ENCODE measurements around the gene UBE2Q1. TPM values are rescaled to one million over a fixed set of nuclear protein-coding genes. Genes with fewer than 3 reads are reported as not detected.
A peak's percentile ranks its signal among the peaks of the same experiment; 100 is the strongest.
"Not testable (repeated sequence)": the region's sequence is repeated elsewhere in the genome, so short reads cannot be mapped to it uniquely, and the experiment has no call there.

The UBE2Q1 gene
- total RNA-seq, 6 experiments from 2014 or later, result 23.6 to 48.6 (median 33.1) TPM

GRCh38 chr1:154541231-154541630 lies 17.2 kb downstream of the UBE2Q1 start:
- DNase-seq, result no peak
- peaks cover 0 to 1% (median 0%) of the 10 kb centered on the region in 4 donors for H3K4me1 ChIP-seq
- no peak for ATAC-seq
- no peak for TF ChIP-seq POLR2A (IDR thresholded peaks at IDR 0.05)
- TF ChIP-seq, protein P1, sequence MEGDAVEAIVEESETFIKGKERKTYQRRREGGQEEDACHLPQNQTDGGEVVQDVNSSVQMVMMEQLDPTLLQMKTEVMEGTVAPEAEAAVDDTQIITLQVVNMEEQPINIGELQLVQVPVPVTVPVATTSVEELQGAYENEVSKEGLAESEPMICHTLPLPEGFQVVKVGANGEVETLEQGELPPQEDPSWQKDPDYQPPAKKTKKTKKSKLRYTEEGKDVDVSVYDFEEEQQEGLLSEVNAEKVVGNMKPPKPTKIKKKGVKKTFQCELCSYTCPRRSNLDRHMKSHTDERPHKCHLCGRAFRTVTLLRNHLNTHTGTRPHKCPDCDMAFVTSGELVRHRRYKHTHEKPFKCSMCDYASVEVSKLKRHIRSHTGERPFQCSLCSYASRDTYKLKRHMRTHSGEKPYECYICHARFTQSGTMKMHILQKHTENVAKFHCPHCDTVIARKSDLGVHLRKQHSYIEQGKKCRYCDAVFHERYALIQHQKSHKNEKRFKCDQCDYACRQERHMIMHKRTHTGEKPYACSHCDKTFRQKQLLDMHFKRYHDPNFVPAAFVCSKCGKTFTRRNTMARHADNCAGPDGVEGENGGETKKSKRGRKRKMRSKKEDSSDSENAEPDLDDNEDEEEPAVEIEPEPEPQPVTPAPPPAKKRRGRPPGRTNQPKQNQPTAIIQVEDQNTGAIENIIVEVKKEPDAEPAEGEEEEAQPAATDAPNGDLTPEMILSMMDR (IDR thresholded peaks at IDR 0.05), result no peak
- H3K36me3 ChIP-seq, result no peaks in the 10 kb centered on the region
- WGBS (ENCODE audit: insufficient coverage, low coverage, low lambda C conversion rate, missing lambda C conversion rate), result 72% methylated on average over 6 of the region's 6 CpGs
- H3K4me3 ChIP-seq, result no peak overlapping the region
- H3K27ac ChIP-seq, result no peak overlapping the region
- H3K27me3 ChIP-seq, result no peaks in the 10 kb centered on the region
- no peaks in the 10 kb centered on the region for H3K9me3 ChIP-seq
- intact Hi-C loops (cut with DNase I), result loop anchor here in 1 of 2 donors (10.0 kb wide), 1 partner anchor 66 kb away; no protein-coding TSS in a partner anchor

DNA sequence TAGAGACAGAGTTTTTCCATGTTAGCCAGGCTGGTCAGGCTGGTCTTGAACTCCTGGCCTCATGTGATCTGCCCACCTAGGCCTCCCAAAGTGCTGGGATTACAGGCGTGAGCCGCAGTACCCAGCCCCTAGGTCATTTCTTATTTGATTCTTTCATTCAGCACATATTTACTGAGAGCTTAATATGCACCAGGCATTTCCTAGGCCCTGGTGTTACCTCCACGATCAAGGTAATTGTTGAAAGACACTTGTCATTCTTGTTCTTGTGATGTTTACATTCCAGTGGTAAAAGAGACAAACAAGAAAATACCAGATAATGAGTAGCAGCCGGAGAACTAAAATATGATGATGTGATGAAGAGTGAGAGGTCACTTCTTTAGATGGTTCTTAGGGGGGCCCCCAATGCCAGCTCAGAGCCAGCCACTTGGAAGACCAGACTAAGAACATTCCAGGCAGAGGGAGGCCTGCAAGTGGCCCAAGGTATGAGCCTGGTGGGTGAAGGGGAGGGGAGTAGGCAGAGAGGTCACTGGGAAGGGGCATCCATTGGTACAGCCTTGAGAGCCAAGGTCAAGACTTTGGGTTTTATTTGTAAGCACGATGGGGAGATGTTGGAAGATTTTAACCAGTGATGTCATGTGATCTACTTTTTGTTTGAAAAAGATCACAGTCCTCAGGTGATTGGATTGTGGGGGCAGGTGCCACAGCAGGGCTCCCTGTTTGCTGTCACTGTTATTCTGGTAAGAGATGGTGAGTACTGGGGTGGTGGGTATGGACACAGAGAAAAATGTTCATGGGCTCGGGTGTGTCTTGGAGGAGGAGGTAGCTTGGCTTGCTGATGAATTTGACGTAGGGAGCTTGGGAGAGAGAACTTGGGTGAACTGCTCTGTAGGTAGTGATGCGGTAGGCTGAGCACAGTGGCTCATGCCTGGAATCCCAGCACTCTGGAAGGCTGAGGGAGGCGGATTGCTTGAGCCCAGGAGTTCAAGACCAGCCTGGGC lies 18.7 kb downstream of the UBE2Q1 start:
- H3K27me3 ChIP-seq, result no peaks in the 10 kb centered on the region
- no peak for DNase-seq
- H3K9me3 ChIP-seq, result no peaks in the 10 kb centered on the region
- no peak overlapping the region for H3K4me3 ChIP-seq
- H3K27ac ChIP-seq, result no peak overlapping the region
- TF ChIP-seq POLR2A (IDR thresholded peaks at IDR 0.05), result no peak
- WGBS (ENCODE audit: insufficient coverage, low coverage, low lambda C conversion rate, missing lambda C conversion rate), result 84% methylated on average over 8 of the region's 9 CpGs
- H3K4me1 ChIP-seq, result no peaks in the 10 kb centered on the region
- ATAC-seq, result no peak
- H3K36me3 ChIP-seq, result no peaks in the 10 kb centered on the region
- intact Hi-C loops (cut with DNase I), result loop anchor here in 1 of 2 donors (10.0 kb wide), 1 partner anchor 65 kb away; no protein-coding TSS in a partner anchor

GRCh38 chr1:154536570-154536969 lies 21.9 kb downstream of the UBE2Q1 start:
- ATAC-seq, result no peak
- no peak for TF ChIP-seq POLR2A (IDR thresholded peaks at IDR 0.05)
- TF ChIP-seq, protein P1 (IDR thresholded peaks at IDR 0.05), result no peak
- Histone ChIP-seq H3K4me1 (no peaks in the 10 kb centered on the region), H3K27me3 (no peaks in the 10 kb centered on the region), H3K4me3 (no peak overlapping the region), H3K27ac (no peak overlapping the region), H3K9me3 (no peaks in the 10 kb centered on the region), H3K36me3 (no peaks in the 10 kb centered on the region)
- 75% methylated on average over 7 of the region's 7 CpGs for WGBS (ENCODE audit: insufficient coverage, low coverage, low lambda C conversion rate, missing lambda C conversion rate)
- intact Hi-C loops (cut with DNase I), result no loop called here
- DNase-seq, result no peak

- WGBS (ENCODE audit: insufficient coverage, low coverage, low lambda C conversion rate, missing lambda C conversion rate), result 43% methylated on average over 11 of the region's 11 CpGs
- peak; percentile 88 to 94 (median 92) for ATAC-seq
- no peak overlapping the region for H3K4me3 ChIP-seq
- no peaks in the 10 kb centered on the region for H3K27me3 ChIP-seq
- H3K27ac ChIP-seq, result no peak overlapping the region
- intact Hi-C loops (cut with DNase I), result no loop called here
- no peaks in the 10 kb centered on the region for H3K9me3 ChIP-seq
- no peaks in the 10 kb centered on the region for H3K4me1 ChIP-seq
- no peak for TF ChIP-seq POLR2A (IDR thresholded peaks at IDR 0.05)
- TF ChIP-seq, protein P1 (IDR thresholded peaks at IDR 0.05), result peak; percentile 49 to 72 (median 63)
- DNase-seq, result peak in 2 of 3 donors; percentile 37 to 63
- H3K36me3 ChIP-seq, result no peaks in the 10 kb centered on the region
Observed at GRCh38 chr1:154533952-154534844, 24.3 kb downstream of the UBE2Q1 start.

GRCh38 chr1:154531950-154532349 lies 26.5 kb downstream of the UBE2Q1 start:
- H3K36me3 ChIP-seq; H3K27me3 ChIP-seq; H3K27ac ChIP-seq; ATAC-seq; H3K4me3 ChIP-seq; H3K4me1 ChIP-seq; DNase-seq; intact Hi-C loops (cut with DNase I); H3K9me3 ChIP-seq: not testable (repeated sequence)
- WGBS (ENCODE audit: insufficient coverage, low coverage, low lambda C conversion rate, missing lambda C conversion rate), result no CpG with 5 or more reads among the region's 13 CpGs
